H1 (cell line): ENCODE measurements around the gene FRY.

ENCODE experiments used
- ATF2 ChIP-seq: IDR thresholded peaks from 2 replicates; pipeline ENCODE4 v1.6.1; 2012; ENCODE audit warnings: low read length, inconsistent platforms
- CEBPB ChIP-seq: IDR thresholded peaks from 2 replicates; pipeline ENCODE4 v1.6.1; 2012; ENCODE audit warnings: low read depth, low read length
- CTCF ChIP-seq, 3 experiments: IDR thresholded peaks; 1 replicate in 2 of 3; 2 replicates in 1 of 3; pipeline versions ENCODE4 v1.5.1 to v1.6.1; 2011; ENCODE audit warnings: low read length in 3 of 3, mild to moderate bottlenecking in 3 of 3, inconsistent platforms in 2 of 3, low read depth in 1 of 3, moderate library complexity in 1 of 3; ENCODE audit not compliant: insufficient read depth in 1 of 3; ENCODE audit errors: control extremely low read depth in 1 of 3
- EP300 ChIP-seq, 2 experiments: IDR thresholded peaks; 1 replicate in 1 of 2; 2 replicates in 1 of 2; pipeline ENCODE4 v1.6.1; 2011 to 2012; ENCODE audit warnings: low read depth in 2 of 2, low read length in 2 of 2, mild to moderate bottlenecking in 2 of 2, borderline replicate concordance in 1 of 2, inconsistent platforms in 1 of 2, moderate library complexity in 1 of 2
- EZH2 ChIP-seq: fragments of 200-600 bp; sonication (generic); IDR thresholded peaks from 2 replicates; pipeline ENCODE4 v1.7.1; 2012; ENCODE audit warnings: low read depth, mild to moderate bottlenecking, moderate library complexity, low read length, inconsistent platforms; ENCODE audit not compliant: severe bottlenecking
- GABPA ChIP-seq: IDR thresholded peaks from 2 replicates; pipeline ENCODE4 v1.6.1; 2011; ENCODE audit warnings: mild to moderate bottlenecking, low read length, moderate library complexity, borderline replicate concordance; ENCODE audit not compliant: insufficient read depth
- MAFK ChIP-seq: IDR thresholded peaks from 2 replicates; pipeline ENCODE4 v1.6.1; 2012; ENCODE audit warnings: low read depth, mild to moderate bottlenecking, improper control_type of control experiment, low read length
- POLR2A ChIP-seq, 2 experiments: IDR thresholded peaks; 1 replicate in 1 of 2; 2 replicates in 1 of 2; pipeline ENCODE4 v1.6.1; 2011; ENCODE audit warnings: low read depth in 2 of 2, low read length in 2 of 2, mild to moderate bottlenecking in 2 of 2; ENCODE audit errors: control extremely low read depth in 1 of 2
- POLR2AphosphoS5 ChIP-seq: IDR thresholded peaks from 2 replicates; pipeline ENCODE4 v1.6.1; 2011; ENCODE audit warnings: low read depth, low read length
- RXRA ChIP-seq: IDR thresholded peaks from 2 replicates; pipeline ENCODE4 v1.6.1; 2011; ENCODE audit warnings: low read depth, mild to moderate bottlenecking, low read length, moderate library complexity; ENCODE audit not compliant: insufficient read depth
- SIRT6 ChIP-seq: IDR thresholded peaks from one replicate; pipeline ENCODE4 v1.7.1; 2012; ENCODE audit warnings: low read length, inconsistent platforms
- YY1 ChIP-seq: IDR thresholded peaks from 2 replicates; pipeline ENCODE4 v1.6.1; 2011; ENCODE audit warnings: low read depth, mild to moderate bottlenecking, low read length

GRCh38 chr13:32323912-32324311 is 292.3 kb downstream of the FRY start:
- TF ChIP-seq CTCF (IDR thresholded peaks at IDR 0.05; ENCODE audit: control extremely low read depth in 1 of 3, insufficient read depth in 1 of 3, low read depth in 1 of 3, low read length in 3 of 3) (no peak), EP300 (IDR thresholded peaks at IDR 0.05; ENCODE audit: borderline replicate concordance in 1 of 2, low read depth in 2 of 2, low read length in 2 of 2) (no peak), EZH2 (no peak), YY1 (no peak), SIRT6 (no peak), POLR2A (IDR thresholded peaks at IDR 0.05; ENCODE audit: control extremely low read depth in 1 of 2, low read depth in 2 of 2, low read length in 2 of 2) (no peak), POLR2AphosphoS5 (no peak), ATF2 (no peak), CEBPB (no peak), RXRA (no peak), GABPA (no peak), MAFK (no peak)
